Hematopoietic multipotent progenitor cell (in vitro differentiated cells): ENCODE measurements around the gene VARS2. TPM values are rescaled to one million over a fixed set of nuclear protein-coding genes. Genes with fewer than 3 reads are reported as not detected.
"Not testable (repeated sequence)": the region's sequence is repeated elsewhere in the genome, so short reads cannot be mapped to it uniquely, and the experiment has no call there.

Experiments used
- DNase-seq, 3 donors: peaks; one replicate each; pipeline ENCODE4 v3.0.0-alpha.2; 2011 to 2015; ENCODE audit warnings: low read depth in 2 of 3, low spot score in 2 of 3
- total RNA-seq: library from RNA; depleted of rRNA; stranded (reverse); fragments of >200 nt; gene quantifications from one replicate; pipeline ENCODE4 v1.2.3, GENCODE V29; 2012

VARS2 gene
- total RNA-seq = 15.9 TPM

DNA sequence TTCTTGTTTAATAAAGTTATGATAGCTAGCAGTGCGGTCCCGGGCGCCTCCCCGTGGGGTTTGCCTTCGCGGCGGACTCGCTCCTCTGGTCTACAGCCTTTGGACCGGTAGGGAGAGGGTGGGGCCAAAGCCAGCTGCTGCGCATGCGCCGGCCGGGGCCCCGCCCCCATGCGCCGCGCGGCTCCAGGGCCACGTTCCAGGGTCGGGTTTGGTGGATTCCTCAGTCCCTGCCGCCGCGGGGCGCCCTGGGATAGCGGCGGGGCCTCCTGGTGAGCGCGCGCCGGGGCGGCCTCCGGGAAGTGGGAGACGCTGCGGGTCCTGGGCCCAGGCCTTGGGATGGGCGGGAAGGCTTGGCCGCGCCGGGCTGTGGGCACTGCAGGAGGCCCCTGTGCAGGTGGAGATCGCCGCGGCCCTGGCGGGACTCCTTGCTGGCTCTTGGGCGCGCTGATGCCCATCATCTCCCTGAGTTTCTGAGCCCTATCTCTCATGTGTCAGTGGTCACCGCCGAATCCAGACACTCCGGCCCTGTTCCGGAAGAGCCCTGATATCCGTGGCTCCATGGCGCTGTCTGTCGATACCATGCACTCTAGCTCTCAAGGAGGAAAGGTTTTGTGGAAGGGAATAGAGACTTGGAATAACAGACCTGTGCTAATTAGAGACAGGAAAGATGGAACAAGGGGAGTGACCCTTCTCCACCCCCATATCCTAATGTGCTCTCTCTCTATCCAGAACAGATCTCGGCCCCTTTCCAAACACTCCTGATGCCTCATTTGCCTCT, at the start of gene VARS2:
Gene VARS2, plus strand, starts transcription at position 163 of the 778 bp plus-strand sequence. Its CDS starts 599 bp downstream, at position 762.
- peak; percentile 82 to 87 (median 86) for DNase-seq

GRCh38 chr6:30864325-30864724, 49.7 kb upstream of the VARS2 start:
- DNase-seq = no peak

- not testable (repeated sequence) for DNase-seq
Measured at GRCh38 chr6:30869241-30869749, 44.7 kb upstream of the VARS2 start.

DNA sequence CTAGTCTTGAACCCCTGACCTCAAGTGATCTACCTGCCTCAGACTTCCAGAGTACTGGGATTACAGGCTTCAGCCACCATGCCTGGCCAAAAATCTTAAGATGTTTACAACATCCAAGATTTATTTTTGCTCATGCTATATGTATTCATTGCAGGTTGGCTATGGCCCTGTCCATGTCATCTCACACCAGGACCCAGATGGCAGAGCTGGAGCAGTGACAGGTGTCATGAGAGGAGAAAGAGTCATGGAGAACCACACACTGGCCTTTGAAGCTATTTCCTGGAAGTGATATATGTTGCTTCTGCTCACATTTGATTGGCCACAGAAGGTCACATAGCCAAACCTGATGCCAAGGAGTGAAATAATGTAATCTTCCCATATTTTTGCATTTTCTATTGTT, 43.5 kb upstream of the VARS2 start:
- no peak for DNase-seq

DNA sequence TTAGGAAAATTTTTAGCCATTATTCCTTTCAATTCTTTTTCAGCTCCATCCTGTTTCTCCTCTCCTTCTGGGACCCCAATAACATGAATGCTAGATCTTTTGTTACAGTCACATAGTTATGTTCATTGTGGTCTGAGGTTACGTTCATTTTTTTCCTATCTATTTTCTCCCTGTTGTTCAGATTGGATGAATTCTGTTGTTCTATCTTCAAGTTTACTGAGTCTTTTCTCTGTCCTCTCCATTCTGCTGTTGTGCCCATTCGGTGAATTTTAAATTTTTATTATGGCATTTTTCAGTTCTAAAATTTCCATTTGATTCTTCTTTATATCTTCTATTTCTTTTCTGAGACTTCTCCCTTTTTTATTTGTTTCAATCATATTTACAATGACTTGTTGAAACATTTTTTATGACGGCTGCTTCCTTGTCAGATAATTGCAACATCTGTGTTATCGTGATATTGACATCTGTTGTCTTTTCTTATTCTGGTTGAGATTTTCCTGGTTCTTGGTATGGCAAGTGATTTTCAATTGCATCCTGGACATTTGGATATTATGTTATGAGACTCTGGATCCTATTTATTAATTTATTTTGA, 42.4 kb upstream of the VARS2 start:
- no peak for DNase-seq

DNA sequence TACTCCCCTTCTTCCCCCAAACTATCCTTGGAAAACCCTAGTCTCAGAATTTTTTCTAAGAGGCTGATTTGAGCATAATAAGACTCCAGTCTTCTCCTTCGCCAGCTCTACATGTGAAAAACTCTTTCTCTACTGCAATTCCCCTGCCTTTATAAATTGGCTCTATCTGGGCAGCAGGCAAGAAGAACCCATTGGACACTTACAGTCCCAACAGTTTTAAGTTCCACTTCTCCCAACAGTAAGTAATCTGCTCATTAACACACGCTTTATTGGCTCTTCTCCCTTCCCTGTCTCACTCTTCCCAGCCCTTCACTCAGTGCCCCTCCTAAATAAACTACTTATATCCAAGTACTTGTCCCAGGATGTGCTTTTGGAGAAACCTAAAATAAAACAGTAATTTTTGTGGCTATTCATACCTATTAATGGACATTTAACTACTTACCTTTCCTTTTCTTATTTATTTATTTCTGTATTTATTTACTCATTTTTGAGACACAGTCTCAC, 40.8 kb upstream of the VARS2 start:
- DNase-seq = no peak

DNA sequence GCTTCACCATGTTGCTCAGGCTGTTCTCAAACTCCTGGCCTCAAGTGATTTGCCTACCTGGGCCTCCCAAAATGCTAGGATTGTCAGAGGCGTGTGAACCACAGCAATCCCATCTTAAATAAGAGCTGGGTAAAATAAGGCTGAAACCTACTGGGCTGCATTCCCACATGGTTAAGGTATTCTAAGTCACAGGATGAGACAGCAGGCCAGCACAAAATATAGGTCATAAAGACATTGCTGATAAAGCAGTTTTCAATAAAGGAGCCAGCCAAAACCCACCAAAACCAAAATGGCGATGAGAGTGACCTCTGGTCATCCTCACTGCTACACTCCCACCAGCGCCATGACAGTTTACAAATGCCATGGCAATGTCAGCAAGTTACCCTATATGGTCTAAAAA, 40.2 kb upstream of the VARS2 start:
- DNase-seq = not testable (repeated sequence)

DNA sequence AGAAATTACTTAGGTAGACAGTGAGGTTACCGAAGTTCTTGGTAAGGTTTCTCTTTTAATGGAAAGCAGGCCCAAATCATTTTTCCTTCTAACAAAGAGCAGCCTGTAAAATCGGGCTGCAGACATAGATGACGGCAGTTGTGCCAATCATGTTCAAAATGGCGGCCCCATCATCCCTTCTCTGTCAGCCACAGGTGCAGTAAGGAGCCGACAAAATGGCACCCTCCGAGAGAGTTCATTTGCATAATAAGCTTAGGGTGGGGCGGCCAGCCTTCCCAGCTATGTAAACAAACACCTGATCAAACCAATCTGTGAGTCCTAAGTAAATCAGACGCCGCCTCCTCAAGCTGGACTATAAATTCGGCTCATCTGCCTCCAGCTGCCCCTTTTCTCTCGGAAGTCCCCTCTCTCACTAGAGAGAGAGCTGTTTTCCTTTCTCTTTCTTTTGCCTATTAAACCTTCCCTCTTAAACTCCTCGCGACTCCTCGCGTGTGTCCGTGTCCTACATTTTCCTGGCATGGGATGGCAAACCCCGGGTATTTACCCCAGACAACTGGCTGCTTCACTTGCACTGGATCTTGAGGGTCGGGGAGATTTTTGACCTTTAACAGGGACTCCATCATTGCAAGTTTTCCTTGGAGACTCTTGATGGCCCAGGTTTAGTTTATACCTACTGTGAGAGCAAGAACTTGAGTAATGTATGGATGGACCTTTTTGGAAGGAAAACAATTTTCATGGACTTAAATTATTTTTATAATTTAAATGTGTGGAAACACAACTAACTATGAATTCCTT, 38.6 kb upstream of the VARS2 start:
- no peak for DNase-seq

DNA sequence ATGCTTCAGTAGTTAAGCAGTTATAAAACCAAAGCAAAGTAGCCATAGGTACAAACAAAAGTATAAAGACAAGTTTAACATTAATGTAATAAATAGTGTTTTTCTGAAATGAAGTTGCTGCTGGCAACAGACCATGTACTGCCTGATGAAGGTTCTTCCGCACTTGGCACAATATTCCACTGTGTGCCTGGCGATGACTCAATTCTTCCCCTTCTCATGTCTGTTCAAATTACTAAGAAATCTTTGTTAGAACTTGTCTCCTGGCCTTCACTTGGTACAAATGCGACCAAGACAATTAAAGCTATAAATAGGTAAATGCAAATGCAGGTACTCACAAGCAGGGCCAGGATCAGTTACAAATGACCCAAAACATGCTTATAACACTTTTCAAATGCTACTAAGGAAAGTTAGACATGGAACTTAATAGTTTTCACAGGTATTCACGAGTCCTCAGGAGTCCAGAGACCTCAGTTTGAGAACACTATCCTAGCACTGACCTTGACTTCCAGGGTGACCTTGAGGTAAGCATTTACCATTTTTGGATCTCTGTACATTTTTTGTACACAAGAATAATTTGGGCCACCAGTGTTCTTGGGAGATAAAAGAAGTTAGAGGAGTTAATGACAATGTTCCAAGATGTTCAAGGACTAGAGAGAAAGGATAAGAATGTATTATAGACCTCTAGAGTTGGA, 37.9 kb upstream of the VARS2 start:
- DNase-seq = no peak

DNA sequence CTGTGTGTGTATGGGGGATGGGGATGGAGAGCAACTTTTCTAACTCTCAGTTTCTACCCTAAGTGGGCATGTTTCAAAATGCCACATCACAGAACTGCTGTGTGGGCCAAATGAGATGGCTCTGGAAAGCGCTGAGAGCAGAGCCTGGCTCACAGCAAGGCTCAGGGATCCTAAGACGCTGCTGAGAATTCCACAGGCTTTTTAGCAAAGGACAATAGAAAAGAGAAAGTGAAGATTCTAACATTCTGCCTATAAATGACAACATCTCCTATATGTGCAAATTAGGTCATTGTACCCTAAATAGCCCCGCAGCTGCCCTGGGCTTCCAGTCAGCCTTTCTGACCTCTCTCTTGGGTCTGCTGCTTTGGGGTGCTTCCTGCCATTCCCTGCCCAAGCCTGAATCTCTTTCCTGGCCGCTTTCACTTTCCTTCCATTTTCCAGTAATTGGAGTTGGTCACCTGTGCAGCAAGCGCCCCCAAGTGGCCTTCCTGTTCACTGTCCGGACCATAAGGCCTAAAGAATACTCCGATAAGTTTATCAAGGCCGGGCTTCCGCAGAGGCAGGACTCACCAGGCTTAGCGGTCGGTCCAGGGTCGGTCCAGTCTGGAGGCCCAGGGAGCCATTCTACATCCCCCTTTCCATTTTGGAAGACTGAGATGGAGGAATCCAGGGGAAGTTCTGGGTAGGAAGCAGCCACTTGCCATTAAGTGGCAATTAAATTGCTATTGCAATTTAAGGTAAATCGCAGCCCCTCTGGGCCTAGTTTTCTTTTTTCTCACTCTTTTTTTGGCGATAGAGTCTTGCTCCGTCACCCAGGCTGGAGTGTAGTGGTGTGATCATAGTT, 36.4 kb upstream of the VARS2 start:
- peak; percentile 50 to 78 (median 74) for DNase-seq

DNA sequence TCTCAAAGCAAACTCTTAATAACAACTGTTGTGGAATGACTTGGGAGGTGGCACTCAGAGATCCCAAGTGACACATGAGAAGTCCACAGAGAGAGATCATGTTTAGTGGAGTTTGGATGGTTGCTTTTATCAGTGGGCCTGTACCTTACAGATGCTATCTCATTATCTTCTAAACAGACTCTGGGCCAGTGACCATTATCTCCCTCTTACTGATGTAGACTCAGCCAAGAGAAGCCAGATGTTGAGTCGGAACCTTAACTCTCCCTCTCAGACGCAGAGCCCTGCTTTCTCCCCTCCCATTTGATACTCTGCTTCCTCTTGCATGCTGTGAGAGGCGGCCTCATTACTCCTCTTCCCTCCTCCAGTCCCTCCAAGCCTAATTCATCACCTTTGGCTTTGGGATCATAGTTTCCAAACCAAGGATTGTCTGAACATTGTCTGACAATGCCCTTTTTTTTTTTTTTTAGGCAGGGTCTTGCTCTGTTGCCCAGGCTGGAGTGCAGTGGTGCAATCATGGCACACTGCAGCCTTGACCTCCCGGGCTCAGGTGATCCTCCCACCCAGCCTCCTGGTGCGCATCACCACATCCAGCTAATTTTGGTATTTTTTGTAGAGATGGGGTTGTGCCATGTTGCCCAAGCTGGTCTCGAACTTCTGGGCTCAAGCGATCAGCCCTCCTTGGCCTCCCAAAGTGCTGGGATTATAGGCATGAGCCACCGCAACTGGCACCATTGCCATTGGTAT, 34.2 kb upstream of the VARS2 start:
- no peak for DNase-seq

DNA sequence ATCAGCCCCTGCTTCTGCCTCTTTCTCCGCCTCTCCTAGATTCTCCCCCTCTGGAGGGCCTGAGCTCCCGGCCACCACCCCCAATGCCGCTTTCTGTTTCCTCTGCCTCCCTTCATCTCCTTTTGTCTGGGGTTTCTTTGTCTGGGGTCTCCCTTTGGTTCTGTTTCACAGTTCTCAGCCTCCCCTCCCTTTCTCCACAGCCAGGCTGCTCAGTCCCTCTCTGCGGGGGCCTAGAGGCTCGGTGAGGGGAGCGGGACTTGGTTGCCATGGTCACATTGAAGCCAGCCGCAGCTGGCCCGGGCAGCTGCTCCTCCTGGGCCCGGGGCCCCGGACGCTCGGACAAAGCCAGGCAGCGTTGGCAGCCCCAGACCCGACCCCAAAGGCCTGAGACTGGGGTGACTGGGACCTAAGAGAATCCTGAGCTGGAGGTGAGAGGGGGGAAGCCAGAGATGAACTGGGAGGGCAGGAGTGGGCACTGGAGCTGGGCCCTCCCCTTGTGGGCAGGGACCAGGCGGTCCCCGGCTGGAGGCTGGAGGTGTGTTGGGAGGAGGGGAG, 33.3 kb upstream of the VARS2 start:
- DNase-seq = no peak

DNA sequence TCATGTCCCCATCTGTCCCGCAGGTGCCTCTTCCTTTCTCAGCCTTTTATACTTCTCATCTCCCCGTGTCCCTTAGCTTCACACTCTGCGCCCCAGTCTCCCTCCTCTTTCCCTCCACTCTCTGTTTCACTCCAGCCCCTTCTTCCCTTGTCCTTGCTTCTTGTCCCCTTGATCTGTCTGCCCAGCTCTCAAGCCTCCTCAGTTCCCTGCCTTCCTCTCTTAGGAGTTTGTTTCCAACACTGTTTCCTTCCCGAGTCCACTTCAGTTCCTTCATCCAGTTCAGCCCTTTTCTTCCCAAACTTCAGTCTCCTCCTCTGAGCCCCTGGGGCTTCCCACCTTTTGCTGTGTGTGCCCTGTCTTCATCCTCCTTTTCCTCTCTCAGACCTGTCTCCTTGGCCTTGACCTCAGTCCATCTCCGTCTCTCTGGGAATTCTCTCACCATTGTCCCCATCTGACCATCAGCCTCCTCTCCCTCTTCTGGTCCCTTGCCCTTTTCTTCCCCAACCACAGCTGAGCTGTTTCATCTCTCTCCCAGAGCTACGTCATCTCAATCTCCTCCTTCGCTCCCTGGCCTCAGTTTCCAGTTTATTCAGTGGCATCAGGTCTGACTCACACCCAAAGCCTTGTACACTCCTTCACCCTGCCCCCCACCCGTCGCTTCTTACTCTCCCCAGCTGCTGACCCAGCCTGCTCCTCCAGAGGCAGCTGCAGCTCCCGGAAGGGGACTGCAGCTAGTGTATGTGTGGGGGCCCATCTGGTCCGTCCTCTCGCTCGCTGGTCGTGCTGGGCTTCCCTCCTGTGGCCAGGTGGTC, 32.4 kb upstream of the VARS2 start:
- no peak for DNase-seq

GRCh38 chr6:30882204-30882758, 31.8 kb upstream of the VARS2 start:
- DNase-seq = no peak

DNA sequence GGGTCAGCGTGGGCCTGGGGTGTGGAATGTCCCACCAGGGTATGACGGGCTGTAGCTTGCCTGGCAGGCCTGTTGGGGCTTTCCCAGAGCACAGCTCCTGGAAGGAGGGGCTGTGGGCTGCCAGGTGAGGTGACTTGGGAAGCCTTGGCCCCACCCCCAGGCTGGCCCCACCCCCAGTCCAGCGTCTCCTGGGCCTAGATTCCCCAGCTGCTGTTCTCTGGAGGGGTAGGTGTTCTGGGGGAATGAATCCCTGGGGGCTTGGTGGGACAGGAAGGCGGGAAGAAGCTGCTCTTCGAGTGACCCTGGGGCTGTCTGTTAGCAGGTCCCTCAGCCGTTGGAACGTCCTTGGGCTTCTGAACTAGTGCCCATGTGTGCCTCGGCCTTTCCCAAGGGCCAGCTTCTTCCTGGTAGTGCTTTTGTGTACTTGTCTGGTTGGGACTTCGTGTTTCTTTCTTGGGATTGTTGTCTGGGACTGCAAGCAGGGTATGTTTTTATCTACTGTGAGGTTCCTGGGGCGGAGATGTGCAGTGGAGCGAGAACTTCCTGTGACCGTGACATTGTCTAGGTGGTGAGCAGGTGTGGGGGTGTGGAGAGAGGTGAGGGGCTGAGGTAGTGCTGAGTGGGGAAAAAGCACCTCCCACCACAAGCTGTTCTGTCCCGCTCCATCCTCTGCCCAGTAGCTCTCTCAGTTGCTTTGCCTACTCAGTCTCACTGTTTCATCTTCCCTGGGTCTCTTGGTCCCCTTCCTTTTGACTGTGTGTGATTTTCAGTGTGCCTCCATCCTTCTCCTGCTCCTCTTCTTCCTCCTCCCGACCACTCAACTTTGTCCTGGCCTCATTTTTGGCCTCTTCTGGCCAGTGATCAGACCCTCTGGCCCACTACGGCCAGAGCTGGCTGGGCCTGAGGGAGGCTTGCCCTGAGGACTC, 31.0 kb upstream of the VARS2 start:
- DNase-seq = no peak
